ENCODE measurements around the gene COPZ1.
A peak's percentile ranks its signal among the peaks of the same experiment; 100 is the strongest.

The COPZ1 gene

DNA sequence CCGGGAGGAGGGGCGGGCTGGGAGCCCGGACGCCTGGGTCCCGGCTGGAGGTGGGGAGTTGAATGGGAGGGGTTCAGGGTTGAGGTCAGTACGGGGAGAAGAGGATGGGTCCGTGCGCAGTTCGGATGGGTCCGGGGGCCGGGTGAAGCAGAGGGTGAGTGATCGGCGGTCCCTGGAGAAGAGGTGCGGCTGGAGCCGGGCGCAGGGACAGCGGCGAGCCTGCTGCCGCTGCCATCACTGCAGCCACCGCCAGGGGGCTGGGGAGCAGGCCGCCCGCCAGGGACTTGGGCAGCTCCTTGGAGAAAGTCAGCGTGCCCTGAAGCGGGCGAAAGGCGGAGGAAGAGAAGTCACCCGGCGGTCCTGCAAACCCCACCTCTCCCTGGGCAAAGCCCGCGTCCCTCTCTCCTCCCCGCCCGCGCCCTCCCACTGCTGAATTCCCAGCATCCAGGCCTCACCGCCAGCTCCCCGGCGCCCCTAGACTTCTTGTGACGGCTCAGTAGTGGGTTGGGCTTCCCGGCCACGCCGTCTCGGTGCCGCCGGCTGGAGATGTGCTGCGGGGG is 45.3 kb downstream of the COPZ1 start:
- no peak overlapping the region for H3K4me3 ChIP-seq (ENCODE audit: low read length)
- peak; percentile 78 for DNase-seq (ENCODE audit: low read depth)

DNA sequence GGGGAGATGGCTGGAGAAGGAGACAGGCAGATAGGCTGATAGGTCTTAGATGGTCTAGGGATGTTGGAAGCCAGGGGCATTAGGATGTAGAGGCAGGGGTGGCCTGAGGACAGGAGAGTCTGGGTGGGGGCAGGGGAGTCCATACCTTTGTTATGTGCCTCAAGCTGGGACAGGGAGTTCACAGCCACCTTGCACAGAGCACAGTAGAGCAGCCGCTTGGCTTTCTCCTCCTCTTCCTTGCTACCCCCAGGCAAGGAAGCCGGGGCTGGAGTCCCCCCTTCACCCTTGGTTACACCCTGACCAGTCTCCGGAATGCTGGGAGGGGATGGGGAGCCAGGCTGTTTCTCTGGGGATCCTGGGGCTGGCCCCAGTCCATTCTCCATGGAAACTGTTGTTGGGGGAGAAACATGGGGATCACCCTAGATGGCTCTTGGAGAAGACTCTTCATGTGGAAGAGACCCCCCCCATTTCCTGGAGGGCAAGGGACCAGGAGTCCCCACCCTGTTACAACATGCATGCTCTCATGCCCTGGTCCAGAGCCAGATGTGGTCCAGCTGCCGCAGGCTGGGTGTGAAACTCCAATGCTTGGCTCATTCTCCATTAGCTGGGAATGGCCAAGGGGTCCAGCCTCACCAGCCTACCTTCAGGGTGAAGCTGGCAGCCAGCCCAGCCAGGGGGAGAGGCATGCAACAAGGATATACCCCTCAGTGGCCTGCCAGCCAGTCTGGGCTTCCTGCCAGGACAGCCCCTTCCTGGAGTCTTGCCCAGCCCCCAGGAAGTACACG is 46.6 kb downstream of the COPZ1 start:
- TF ChIP-seq, protein P1, sequence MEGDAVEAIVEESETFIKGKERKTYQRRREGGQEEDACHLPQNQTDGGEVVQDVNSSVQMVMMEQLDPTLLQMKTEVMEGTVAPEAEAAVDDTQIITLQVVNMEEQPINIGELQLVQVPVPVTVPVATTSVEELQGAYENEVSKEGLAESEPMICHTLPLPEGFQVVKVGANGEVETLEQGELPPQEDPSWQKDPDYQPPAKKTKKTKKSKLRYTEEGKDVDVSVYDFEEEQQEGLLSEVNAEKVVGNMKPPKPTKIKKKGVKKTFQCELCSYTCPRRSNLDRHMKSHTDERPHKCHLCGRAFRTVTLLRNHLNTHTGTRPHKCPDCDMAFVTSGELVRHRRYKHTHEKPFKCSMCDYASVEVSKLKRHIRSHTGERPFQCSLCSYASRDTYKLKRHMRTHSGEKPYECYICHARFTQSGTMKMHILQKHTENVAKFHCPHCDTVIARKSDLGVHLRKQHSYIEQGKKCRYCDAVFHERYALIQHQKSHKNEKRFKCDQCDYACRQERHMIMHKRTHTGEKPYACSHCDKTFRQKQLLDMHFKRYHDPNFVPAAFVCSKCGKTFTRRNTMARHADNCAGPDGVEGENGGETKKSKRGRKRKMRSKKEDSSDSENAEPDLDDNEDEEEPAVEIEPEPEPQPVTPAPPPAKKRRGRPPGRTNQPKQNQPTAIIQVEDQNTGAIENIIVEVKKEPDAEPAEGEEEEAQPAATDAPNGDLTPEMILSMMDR (IDR thresholded peaks at IDR 0.05; ENCODE audit: insufficient read depth, low read depth, low read length, missing control alignments) = no peak
- H3K4me3 ChIP-seq (ENCODE audit: low read length) = no peak overlapping the region
- no peak for DNase-seq (ENCODE audit: low read depth)

More for the DNA sequence above, 45.3 kb downstream of the COPZ1 start:
- TF ChIP-seq, protein P1 (IDR thresholded peaks at IDR 0.05; ENCODE audit: insufficient read depth, low read depth, low read length, missing control alignments) = peak; percentile 64

- TF ChIP-seq, protein P1 (IDR thresholded peaks at IDR 0.05; ENCODE audit: insufficient read depth, low read depth, low read length, missing control alignments) = no peak
- no peak overlapping the region for H3K4me3 ChIP-seq (ENCODE audit: low read length)
- DNase-seq (ENCODE audit: low read depth) = no peak
These were observed 47.3 kb downstream of the COPZ1 start for GRCh38 chr12:54372113-54372806.

DNA sequence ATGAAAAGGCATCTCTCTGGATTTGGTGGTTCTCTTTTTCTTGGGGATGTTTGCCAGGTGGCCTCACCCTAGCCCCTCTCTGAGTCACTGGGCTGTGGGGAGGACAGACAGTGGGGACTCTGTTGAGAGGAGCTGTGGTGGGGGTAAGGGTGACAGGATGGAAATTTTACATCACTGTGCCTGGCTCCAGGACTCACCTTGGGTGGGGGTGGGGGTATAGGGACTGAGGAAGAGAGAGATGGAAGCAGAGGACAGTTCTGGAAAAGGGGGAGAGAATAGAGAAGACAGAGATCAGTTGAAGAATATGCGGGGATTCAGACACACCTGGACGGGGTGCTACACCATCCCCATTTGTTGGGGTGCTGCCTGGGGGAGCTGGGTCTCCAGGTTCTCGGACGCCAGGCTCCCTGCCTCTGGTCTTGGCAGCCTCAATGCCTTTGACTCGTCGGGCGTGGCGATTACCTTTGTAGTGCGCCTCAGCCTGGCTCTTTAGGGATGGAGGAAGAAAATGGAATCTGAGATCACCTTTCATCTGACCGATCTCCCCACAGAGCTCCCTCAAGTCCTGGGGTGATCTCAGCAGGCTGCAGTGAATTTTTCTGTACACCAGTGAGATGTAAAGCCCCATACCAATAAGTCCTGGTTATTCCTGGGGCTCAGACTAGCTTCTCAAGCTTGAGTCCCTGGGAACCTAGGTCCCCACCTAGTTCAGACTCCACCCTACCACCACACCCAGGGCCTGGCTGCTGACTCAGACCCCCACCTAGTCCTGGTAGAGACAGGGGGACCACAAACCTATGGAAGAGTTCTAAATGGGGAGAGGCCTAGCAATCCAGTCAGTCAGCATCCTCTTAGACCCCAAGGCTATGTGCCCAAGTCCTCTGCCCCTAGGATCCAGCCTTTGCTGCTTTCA is 49.0 kb downstream of the COPZ1 start:
- TF ChIP-seq, protein P1 (IDR thresholded peaks at IDR 0.05; ENCODE audit: insufficient read depth, low read depth, low read length, missing control alignments) = no peak
- DNase-seq (ENCODE audit: low read depth) = peak; percentile 68

DNA sequence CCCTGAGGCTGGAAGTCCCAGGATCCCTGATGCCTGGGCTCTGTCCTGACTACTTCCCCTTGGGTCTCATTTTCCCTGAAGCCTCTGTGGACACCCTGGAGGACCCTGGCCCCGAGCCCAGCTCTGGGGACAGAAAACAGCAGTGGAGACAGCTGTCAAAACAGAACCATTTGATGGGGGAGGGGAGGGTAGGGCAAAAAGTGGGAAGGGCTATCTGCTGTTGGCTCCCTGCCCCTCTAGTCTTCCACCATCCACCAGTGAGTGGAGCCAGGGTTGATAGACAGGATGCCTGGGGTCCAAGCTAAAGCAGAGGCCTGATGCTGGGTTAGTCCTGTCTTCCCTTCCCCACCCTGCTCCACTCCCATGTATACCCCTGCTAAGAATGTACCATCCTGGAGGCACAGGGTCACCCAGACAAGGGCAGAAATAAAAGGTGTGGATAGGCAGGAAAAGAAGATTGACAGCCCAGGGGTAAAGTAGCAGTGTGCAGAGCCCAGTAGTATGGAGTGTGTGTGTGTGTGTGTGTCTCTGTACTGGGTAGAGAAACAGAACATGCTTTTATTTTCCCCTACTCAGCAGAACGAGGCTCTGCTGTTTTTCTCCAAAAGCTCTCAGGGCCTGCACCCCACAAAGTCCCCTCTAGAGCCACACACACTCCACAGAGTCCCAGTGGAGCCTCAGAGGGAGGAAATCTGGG is 49.8 kb downstream of the COPZ1 start:
- TF ChIP-seq, protein P1 (IDR thresholded peaks at IDR 0.05; ENCODE audit: insufficient read depth, low read depth, low read length, missing control alignments) = no peak
- no peak for DNase-seq (ENCODE audit: low read depth)
- no peak overlapping the region for H3K4me3 ChIP-seq (ENCODE audit: low read length)

More for the DNA sequence above, 49.0 kb downstream of the COPZ1 start:
- no peak overlapping the region for H3K4me3 ChIP-seq (ENCODE audit: low read length)

DNA sequence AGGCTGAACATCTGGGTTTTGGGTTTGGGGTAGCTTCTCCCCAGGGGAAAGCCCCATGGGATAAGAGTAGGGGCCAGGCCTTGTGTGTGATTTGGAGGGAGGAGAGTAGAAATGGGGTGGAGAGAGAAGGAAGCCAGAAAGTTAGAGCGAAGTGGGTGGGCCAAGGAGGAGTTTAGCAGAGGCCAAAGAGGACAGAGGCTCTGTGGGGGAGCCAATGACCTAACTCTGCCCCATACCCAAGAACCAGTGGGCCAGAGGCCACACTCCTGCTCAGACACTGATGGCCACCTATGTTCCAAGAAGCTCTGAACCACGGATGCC is 50.3 kb downstream of the COPZ1 start:
- TF ChIP-seq, protein P1 (IDR thresholded peaks at IDR 0.05; ENCODE audit: insufficient read depth, low read depth, low read length, missing control alignments) = no peak
- no peak overlapping the region for H3K4me3 ChIP-seq (ENCODE audit: low read length)
- DNase-seq (ENCODE audit: low read depth) = no peak
